H1 (cell line): ENCODE results near the gene TAC4. TPM values are rescaled to one million over a fixed set of nuclear protein-coding genes. Genes with fewer than 3 reads are reported as not detected.
A peak's percentile ranks its signal among the peaks of the same experiment; 100 is the strongest.

Experiments used
- CTCF ChIA-PET: fragments of 300-600 bp; sonication (Branson Sonifier 250); formaldehyde crosslinking; loops from one replicate; lab custom pipeline; 2021; ENCODE audit not compliant: partially characterized antibody; lab: Charles Lee
- POLR2A ChIA-PET: fragments of 300-600 bp; sonication (Branson Sonifier 250); formaldehyde crosslinking; loops from one replicate; lab custom pipeline; 2021; ENCODE audit warnings: inconsistent platforms; ENCODE audit not compliant: partially characterized antibody; lab: Charles Lee
- DNase-seq, 2 experiments: peaks; one replicate each; pipeline versions ENCODE4 v3.0.0 to v3.0.0-alpha.2; 2010 to 2022; ENCODE audit warnings: low spot score in 2 of 2, low read depth in 1 of 2, mixed read lengths in 1 of 2
- FAIRE-seq: peaks from 2 replicates; lab custom pipeline; 2011; peaks lifted over from hg19 to GRCh38; lab: Jason Lieb, UNC
- H2AFZ ChIP-seq: 2 replicates; pipeline ENCODE4 v1.8.1; 2012; ENCODE audit warnings: low read length, inconsistent platforms
- H2AK5ac ChIP-seq: 2 replicates; pipeline ENCODE4 v1.6.1; 2013; ENCODE audit warnings: low read depth, low read length
- H2BK120ac ChIP-seq: replicated peaks from 2 replicates; pipeline ENCODE3; 2013; ENCODE audit warnings: low read depth, low read length, inconsistent platforms
- H2BK12ac ChIP-seq: 2 replicates; pipeline ENCODE4 v1.6.1; 2013; ENCODE audit warnings: low read depth, low read length
- H2BK15ac ChIP-seq: 2 replicates; pipeline ENCODE4 v1.6.1; 2013; ENCODE audit warnings: low read length
- H2BK20ac ChIP-seq: 2 replicates; pipeline ENCODE4 v1.6.1; 2013; ENCODE audit warnings: low read length
- H2BK5ac ChIP-seq: 2 replicates; pipeline ENCODE4 v1.6.1; 2013; ENCODE audit warnings: low read depth, low read length
- H3K14ac ChIP-seq: 2 replicates; pipeline ENCODE4 v1.6.1; 2013; ENCODE audit warnings: inconsistent platforms; ENCODE audit not compliant: insufficient read length
- H3K18ac ChIP-seq: 2 replicates; pipeline ENCODE4 v1.6.1; 2013; ENCODE audit warnings: low read length; ENCODE audit errors: extremely low read depth
- H3K23ac ChIP-seq: 2 replicates; pipeline ENCODE4 v1.6.1; 2013; ENCODE audit warnings: inconsistent platforms; ENCODE audit not compliant: insufficient read length
- H3K23me2 ChIP-seq: 2 replicates; pipeline ENCODE4 v1.6.1; 2013; ENCODE audit warnings: low read depth, low read length
- H3K27ac ChIP-seq: 2 replicates; pipeline ENCODE4 v1.6.1; 2011; ENCODE audit warnings: low read depth, low read length, inconsistent platforms
- H3K27me3 ChIP-seq, 4 experiments: replicated peaks in 1 of 4; 1 replicate in 1 of 4; 2 replicates in 3 of 4; pipeline versions ENCODE4 v1.6.1 to v1.8.1; 2011 to 2013; ENCODE audit warnings: low read length in 3 of 4, mild to moderate bottlenecking in 3 of 4, inconsistent platforms in 2 of 4, mixed read lengths in 2 of 4, moderate library complexity in 1 of 4; ENCODE audit not compliant: control insufficient read depth in 3 of 4, insufficient read depth in 3 of 4; ENCODE audit errors: extremely low read depth in 1 of 4
- H3K36me3 ChIP-seq, 4 experiments: 2 replicates each; pipeline versions ENCODE4 v1.6.1 to v1.8.1; 2011 to 2013; ENCODE audit warnings: mild to moderate bottlenecking in 4 of 4, low read length in 3 of 4, moderate library complexity in 2 of 4, control low read depth in 1 of 4, inconsistent platforms in 1 of 4; ENCODE audit not compliant: insufficient read depth in 4 of 4, control insufficient read depth in 2 of 4
- H3K4ac ChIP-seq: replicated peaks from 2 replicates; pipeline ENCODE3; 2013; ENCODE audit warnings: low read length, low read depth, mixed read lengths, inconsistent platforms; ENCODE audit not compliant: insufficient read length
- H3K4me1 ChIP-seq, 4 experiments: replicated peaks in 1 of 4; 1 replicate in 1 of 4; 2 replicates in 3 of 4; pipeline versions ENCODE4 v1.6.1 to v1.8.1; 2011 to 2013; ENCODE audit warnings: low read length in 3 of 4, inconsistent platforms in 2 of 4, mixed read lengths in 1 of 4; ENCODE audit not compliant: insufficient read depth in 4 of 4, control insufficient read depth in 3 of 4
- H3K4me2 ChIP-seq, 2 experiments: 2 replicates each; pipeline versions ENCODE4 v1.6.1 to v1.8.1; 2011 to 2013; ENCODE audit warnings: low read depth in 2 of 2, low read length in 2 of 2, control low read depth in 1 of 2, inconsistent platforms in 1 of 2, mild to moderate bottlenecking in 1 of 2; ENCODE audit not compliant: insufficient read depth in 1 of 2
- H3K4me3 ChIP-seq, 4 experiments: fragments of 200-600, 300-600 bp in 1 of 4; sonication (generic), shearing (Covaris generic), sonication (Bioruptor Twin) in 1 of 4; 2 replicates each; pipeline versions ENCODE4 v1.5.1 to v1.8.1; 2011 to 2016; ENCODE audit warnings: low read length in 4 of 4, low read depth in 3 of 4, control low read depth in 2 of 4, inconsistent platforms in 2 of 4, mild to moderate bottlenecking in 2 of 4, mixed read lengths in 1 of 4, moderate library complexity in 1 of 4; ENCODE audit not compliant: insufficient read depth in 2 of 4; ENCODE audit errors: extremely low read depth in 1 of 4
- H3K56ac ChIP-seq: replicated peaks from 2 replicates; pipeline ENCODE3; 2013; ENCODE audit warnings: low read depth, mild to moderate bottlenecking, mixed read lengths, low read length, inconsistent platforms; ENCODE audit not compliant: insufficient read length
- H3K79me1 ChIP-seq: 2 replicates; pipeline ENCODE4 v1.6.1; 2013; ENCODE audit warnings: low read depth, low read length, control low read depth
- H3K79me2 ChIP-seq, 2 experiments: 2 replicates each; pipeline versions ENCODE4 v1.6.1 to v1.8.1; 2012 to 2013; ENCODE audit warnings: low read length in 2 of 2, mild to moderate bottlenecking in 2 of 2, inconsistent platforms in 1 of 2; ENCODE audit not compliant: insufficient read depth in 2 of 2, control insufficient read depth in 1 of 2
- H3K9ac ChIP-seq, 4 experiments: replicated peaks in 1 of 4; 1 replicate in 1 of 4; 2 replicates in 3 of 4; pipeline versions ENCODE4 v1.6.1 to v1.8.1; 2011 to 2013; ENCODE audit warnings: low read depth in 3 of 4, low read length in 3 of 4, control low read depth in 2 of 4, mild to moderate bottlenecking in 2 of 4, moderate library complexity in 2 of 4, inconsistent platforms in 1 of 4; ENCODE audit errors: extremely low read depth in 1 of 4
- H3K9me3 ChIP-seq, 2 experiments: 2 replicates each; pipeline versions ENCODE4 v1.6.1 to v1.8.1; 2012 to 2013; ENCODE audit warnings: mild to moderate bottlenecking in 2 of 2, moderate library complexity in 2 of 2, control low read depth in 1 of 2, inconsistent platforms in 1 of 2, low read depth in 1 of 2, low read length in 1 of 2, mixed read lengths in 1 of 2; ENCODE audit not compliant: insufficient read depth in 2 of 2
- H4K20me1 ChIP-seq, 2 experiments: replicated peaks in 1 of 2; 2 replicates each; pipeline versions ENCODE3 to v1.8.1; 2011 to 2013; ENCODE audit warnings: inconsistent platforms in 2 of 2, low read length in 2 of 2, mild to moderate bottlenecking in 1 of 2; ENCODE audit not compliant: insufficient read depth in 2 of 2, control insufficient read depth in 1 of 2
- H4K5ac ChIP-seq: 2 replicates; pipeline ENCODE4 v1.6.1; 2013; ENCODE audit warnings: low read length, low read depth, mixed read lengths, inconsistent platforms; ENCODE audit not compliant: insufficient read length
- H4K8ac ChIP-seq: 2 replicates; pipeline ENCODE4 v1.8.0; 2013; ENCODE audit warnings: mild to moderate bottlenecking, moderate library complexity, low read length, inconsistent platforms; ENCODE audit not compliant: insufficient read depth; ENCODE audit errors: extremely low read depth
- H4K91ac ChIP-seq: replicated peaks from 2 replicates; pipeline ENCODE3; 2013; ENCODE audit warnings: low read length, mixed read lengths, inconsistent platforms; ENCODE audit not compliant: insufficient read length
- BCL11A ChIP-seq, 2 experiments: IDR thresholded peaks; one replicate each; pipeline ENCODE4 v1.6.1; 2011; ENCODE audit warnings: low read depth in 2 of 2, low read length in 2 of 2, mild to moderate bottlenecking in 2 of 2
- KDM1A ChIP-seq: fragments of 200-600, 300-600 bp; sonication (generic); IDR thresholded peaks from 2 replicates; pipeline ENCODE4 v1.7.1; 2016; ENCODE audit warnings: mild to moderate bottlenecking, low read length, borderline replicate concordance
- WGBS, 2 experiments: shearing (Covaris generic) in 1 of 2; methylation state at CpG; one replicate each; pipeline versions ENCODE4 v1.1.6 to v1.1.7; 2013 to 2015; ENCODE audit warnings: low lambda C conversion rate in 2 of 2, mixed read lengths in 2 of 2, inconsistent platforms in 1 of 2, low coverage in 1 of 2, missing lambda C conversion rate in 1 of 2; ENCODE audit not compliant: insufficient replicate concordance in 2 of 2, insufficient coverage in 1 of 2, insufficient read length in 1 of 2; ENCODE audit errors: extremely low coverage in 1 of 2, missing lambda C conversion rate in 1 of 2; 5-methylcytosine and 5-hydroxymethylcytosine counted together
- polyA plus RNA-seq, 7 experiments: library from polyadenylated mRNA; depleted of rRNA in 3 of 7; stranded (reverse) in 5 of 7; unstranded in 2 of 7; fragments of >200 nt in 5 of 7; fragments of 200-250 nt in 2 of 7; gene quantifications; 1 replicate in 5 of 7; 2 replicates in 1 of 7; 4 replicates in 1 of 7; pipeline versions ENCODE4 v1.2.1 to v1.2.3, GENCODE V29; 2011 to 2013; ENCODE audit warnings: missing spikeins in 2 of 7, mixed read lengths in 2 of 7
- total RNA-seq: library from RNA; stranded (reverse); fragmentation: NEBNext Ultra II Directional; extraction: Animal tissue kit (Norgen Biotek cat#: 25700); gene quantifications from 2 replicates; pipeline ENCODE4 v1.2.1, GENCODE V29; 2021

Gene TAC4
- total and polyA plus RNA-seq, 2 of the 8 experiments (the other 6 are each of a cell fraction or from before 2014, with no cell fraction given) = 0.15 TPM; not detected in 1

DNA sequence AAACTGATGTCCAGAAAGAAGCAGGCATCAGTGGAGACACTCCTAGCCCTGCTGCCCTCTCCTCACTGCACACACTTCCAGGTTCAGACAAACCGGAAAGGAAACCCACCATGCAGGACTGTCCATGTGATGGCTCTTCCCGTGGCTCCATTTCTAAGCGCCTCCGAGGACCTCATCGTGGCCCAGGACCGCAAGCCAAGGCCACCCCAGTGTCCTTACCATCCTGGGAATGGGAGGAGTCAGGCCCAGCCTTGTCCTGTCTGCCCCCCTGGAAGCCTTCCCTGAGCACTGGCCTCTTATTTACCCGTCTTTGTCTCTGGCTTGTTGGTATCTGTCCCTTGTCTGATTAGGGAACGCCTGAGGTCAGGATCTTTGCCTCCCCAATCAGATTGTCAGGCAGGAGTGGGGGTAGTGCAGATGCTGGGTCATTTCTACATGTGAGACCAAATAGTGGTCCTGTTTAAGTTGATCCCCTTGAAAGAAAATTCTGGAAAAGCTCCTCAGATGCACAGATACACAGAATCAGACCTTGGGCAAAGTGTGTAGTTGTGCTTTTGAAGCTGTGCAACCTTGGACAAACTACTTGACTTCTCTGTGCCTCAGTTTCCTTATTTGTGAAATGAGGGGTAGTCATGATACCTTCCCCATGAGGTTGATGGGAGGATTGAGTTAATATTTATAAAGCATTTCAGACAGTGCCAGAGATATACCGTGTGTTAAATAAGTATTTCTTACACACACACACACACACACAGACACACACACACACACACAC, 744 bp downstream of the TAC4 start:
- peak overlapping the region in 1 of 4 experiments; percentile 14; a peak in 1 of 7 replicates for H3K9ac ChIP-seq
- FAIRE-seq (no peak), DNase-seq (no peak)
- H3K14ac ChIP-seq = no peak overlapping the region
- ChIA-PET CTCF (interaction anchor here (0.6 to 26.5 kb wide), 5 partner anchors 10 to 479 kb away, joined by 3 to 547 read pairs (median 5); partner anchors contain the start of gene DLX3), POLR2A (interaction anchor here (0.7 to 1.7 kb wide), 5 partner anchors 14 to 138 kb away, joined by 3 to 5 read pairs (median 4); no protein-coding TSS in a partner anchor)
- H3K23ac ChIP-seq = no peak overlapping the region
- no peaks in the 10 kb centered on the region for H3K79me2 ChIP-seq
- H2BK12ac ChIP-seq = no peak overlapping the region
- H3K18ac ChIP-seq = no peak overlapping the region
- no peaks in the 10 kb centered on the region for H3K9me3 ChIP-seq
- no peak overlapping the region for H3K4me3 ChIP-seq
- H2AK5ac ChIP-seq = no peak overlapping the region
- no peak overlapping the region for H2BK20ac ChIP-seq
- H3K56ac ChIP-seq = no peak overlapping the region
- WGBS, 2 experiments = 92% methylated on average over 9 of the region's 9 CpGs; no CpG with 5 or more reads in 1 of the 2 experiments
- no peak overlapping the region for H4K5ac ChIP-seq
- H3K4ac ChIP-seq = no peak overlapping the region
- H3K36me3 ChIP-seq = no peaks in the 10 kb centered on the region; a peak in 1 of 8 replicates
- 0 out of 2 replicates have a peak, but pooled peaks have one; percentile 9 for TF ChIP-seq KDM1A
- TF ChIP-seq BCL11A (IDR thresholded peaks at IDR 0.05; ENCODE audit: low read depth in 2 of 2, low read length in 2 of 2) = no peak
- peaks cover 8% of the 10 kb centered on the region; the same call in 1 of the 2 replicates for H3K23me2 ChIP-seq
- no peak overlapping the region for H2BK5ac ChIP-seq
- H3K27me3 ChIP-seq = peaks cover 1 to 14% (median 8%) of the 10 kb centered on the region in 4 experiments; a peak in 6 of 7 replicates
- no peaks in the 10 kb centered on the region for H3K79me1 ChIP-seq
- no peak overlapping the region for H4K8ac ChIP-seq
- H4K91ac ChIP-seq = no peak overlapping the region
- no peak overlapping the region for H3K27ac ChIP-seq
- peaks cover 4 to 10% of the 10 kb centered on the region in 2 experiments for H4K20me1 ChIP-seq
- peaks cover 3 to 12% (median 3%) of the 10 kb centered on the region in 4 experiments; a peak in 6 of 7 replicates for H3K4me1 ChIP-seq
- no peak overlapping the region for H2BK120ac ChIP-seq
- H3K4me2 ChIP-seq = no peak overlapping the region
- no peak overlapping the region for H2BK15ac ChIP-seq
- no peak overlapping the region for H2AFZ ChIP-seq
